Peyer's patch (tissue), 4 donors: Measurements from ENCODE around the gene ANO2.

Experiments used
- POLR2A ChIP-seq, 2 donors: fragments of 450-650 bp; IDR thresholded peaks; one replicate each; pipeline ENCODE4 v1.5.1; 2017; ENCODE audit warnings: antibody characterized with exemption in 2 of 2, mild to moderate bottlenecking in 2 of 2, moderate library complexity in 2 of 2
- TF ChIP-seq, protein P1 (sequence below), 6 experiments: fragments of 450-650 bp in 4 of 6; fragments of 200-600 bp in 2 of 6; sonication (generic) in 1 of 6; IDR thresholded peaks; one replicate each; pipeline ENCODE4 v1.5.1; 2017 to 2019; ENCODE audit warnings: antibody characterized with exemption in 6 of 6, mild to moderate bottlenecking in 3 of 6, moderate library complexity in 1 of 6

GRCh38 chr12:5520831-5521230, 424.2 kb downstream of the ANO2 start:
- no peak for TF ChIP-seq POLR2A (IDR thresholded peaks at IDR 0.05)
- TF ChIP-seq, protein P1, sequence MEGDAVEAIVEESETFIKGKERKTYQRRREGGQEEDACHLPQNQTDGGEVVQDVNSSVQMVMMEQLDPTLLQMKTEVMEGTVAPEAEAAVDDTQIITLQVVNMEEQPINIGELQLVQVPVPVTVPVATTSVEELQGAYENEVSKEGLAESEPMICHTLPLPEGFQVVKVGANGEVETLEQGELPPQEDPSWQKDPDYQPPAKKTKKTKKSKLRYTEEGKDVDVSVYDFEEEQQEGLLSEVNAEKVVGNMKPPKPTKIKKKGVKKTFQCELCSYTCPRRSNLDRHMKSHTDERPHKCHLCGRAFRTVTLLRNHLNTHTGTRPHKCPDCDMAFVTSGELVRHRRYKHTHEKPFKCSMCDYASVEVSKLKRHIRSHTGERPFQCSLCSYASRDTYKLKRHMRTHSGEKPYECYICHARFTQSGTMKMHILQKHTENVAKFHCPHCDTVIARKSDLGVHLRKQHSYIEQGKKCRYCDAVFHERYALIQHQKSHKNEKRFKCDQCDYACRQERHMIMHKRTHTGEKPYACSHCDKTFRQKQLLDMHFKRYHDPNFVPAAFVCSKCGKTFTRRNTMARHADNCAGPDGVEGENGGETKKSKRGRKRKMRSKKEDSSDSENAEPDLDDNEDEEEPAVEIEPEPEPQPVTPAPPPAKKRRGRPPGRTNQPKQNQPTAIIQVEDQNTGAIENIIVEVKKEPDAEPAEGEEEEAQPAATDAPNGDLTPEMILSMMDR (IDR thresholded peaks at IDR 0.05) = no peak
